Endothelial cell of umbilical vein (primary cell): ENCODE measurements around the gene CCNG2. TPM values are rescaled to one million over a fixed set of nuclear protein-coding genes. Genes with fewer than 3 reads are reported as not detected.

Experiments
- BruUV-seq: library from RNA; stranded (reverse); fragments of 400-500 nt; replicated peaks from 2 replicates; lab custom pipeline; 2021; lab: Mats Ljungman, UMichigan
- CTCF ChIA-PET: fragments of 300-600, 350-600 bp; sonication (Branson Sonifier 250); formaldehyde crosslinking; loops from one replicate; lab custom pipeline; 2021; ENCODE audit warnings: antibody characterized with exemption, inconsistent platforms; lab: Charles Lee
- POLR2A ChIA-PET: fragments of 300-600, 350-600 bp; sonication (Branson Sonifier 250); formaldehyde crosslinking; loops from one replicate; lab custom pipeline; 2021; ENCODE audit warnings: antibody characterized with exemption, inconsistent platforms; lab: Charles Lee
- DNase-seq: peaks from one replicate; pipeline ENCODE4 v3.0.0-alpha.2; 2011; ENCODE audit warnings: low read depth, low spot score
- FAIRE-seq: peaks from 2 replicates; lab custom pipeline; 2011; peaks lifted over from hg19 to GRCh38; lab: Jason Lieb, UNC
- H2AFZ ChIP-seq: 2 replicates; pipeline ENCODE4 v1.6.0; 2012; ENCODE audit warnings: low read depth, low read length, control low read depth, inconsistent platforms
- H3K27ac ChIP-seq: 2 replicates; pipeline ENCODE4 v1.5.1; 2011; ENCODE audit warnings: low read depth, mild to moderate bottlenecking, control low read depth, low read length, moderate library complexity; ENCODE audit not compliant: insufficient read depth
- H3K27me3 ChIP-seq, 2 experiments: 2 replicates each; pipeline versions ENCODE4 v1.6.0 to v1.6.1; 2011; ENCODE audit warnings: low read length in 2 of 2, mixed read lengths in 1 of 2; ENCODE audit not compliant: control insufficient read depth in 2 of 2, insufficient read depth in 2 of 2
- H3K36me3 ChIP-seq, 2 experiments: 2 replicates in 1 of 2; 3 replicates in 1 of 2; pipeline ENCODE4 v1.5.1; 2011; ENCODE audit warnings: low read length in 2 of 2, mild to moderate bottlenecking in 1 of 2, moderate library complexity in 1 of 2; ENCODE audit not compliant: control insufficient read depth in 2 of 2, insufficient read depth in 2 of 2; ENCODE audit errors: extremely low read depth in 1 of 2
- H3K4me1 ChIP-seq: 3 replicates; pipeline ENCODE4 v1.5.1; 2011; ENCODE audit warnings: mild to moderate bottlenecking, low read length; ENCODE audit not compliant: control insufficient read depth, insufficient read depth; ENCODE audit errors: extremely low read depth
- H3K4me2 ChIP-seq: 2 replicates; pipeline ENCODE4 v1.6.1; 2011; ENCODE audit warnings: low read length, control low read depth, mixed read lengths; ENCODE audit not compliant: insufficient read depth
- H3K4me3 ChIP-seq, 3 experiments: fragments of 200-600 bp in 1 of 3; sonication (generic), shearing (Covaris generic) in 1 of 3; replicated peaks in 1 of 3; 2 replicates each; pipeline ENCODE4 v1.5.1; 2011 to 2016; ENCODE audit warnings: control low read depth in 3 of 3, low read length in 3 of 3, mild to moderate bottlenecking in 2 of 3, inconsistent platforms in 1 of 3, low read depth in 1 of 3, moderate library complexity in 1 of 3; ENCODE audit not compliant: insufficient read depth in 1 of 3
- H3K79me2 ChIP-seq: 2 replicates; pipeline ENCODE4 v1.6.0; 2012; ENCODE audit warnings: low read length, inconsistent platforms; ENCODE audit not compliant: control insufficient read depth, insufficient read depth
- H3K9ac ChIP-seq: replicated peaks from 2 replicates; pipeline ENCODE3; 2011; ENCODE audit warnings: low read length, control low read depth; ENCODE audit not compliant: insufficient read depth; ENCODE audit errors: extremely low read depth
- H3K9me1 ChIP-seq: replicated peaks from 3 replicates; pipeline ENCODE4 v1.6.0; 2011; ENCODE audit warnings: mild to moderate bottlenecking, low read length; ENCODE audit not compliant: control insufficient read depth, insufficient read depth; ENCODE audit errors: extremely low read depth
- H3K9me3 ChIP-seq: replicated peaks from 2 replicates; pipeline ENCODE4 v1.5.1; 2012; ENCODE audit warnings: low read length, inconsistent platforms; ENCODE audit not compliant: control insufficient read depth, insufficient read depth
- H4K20me1 ChIP-seq: replicated peaks from 2 replicates; pipeline ENCODE3; 2011; ENCODE audit warnings: mild to moderate bottlenecking, low read length; ENCODE audit not compliant: control insufficient read depth, insufficient read depth; ENCODE audit errors: extremely low read depth
- EZH2 ChIP-seq: IDR thresholded peaks from 2 replicates; pipeline ENCODE4 v1.6.1; 2012; ENCODE audit warnings: borderline replicate concordance, low read depth, mild to moderate bottlenecking, moderate library complexity, low read length, inconsistent platforms; ENCODE audit not compliant: severe bottlenecking
- FOS ChIP-seq: IDR thresholded peaks from 2 replicates; pipeline ENCODE4 v1.6.1; 2011; ENCODE audit warnings: mild to moderate bottlenecking, low read length, moderate library complexity, borderline replicate concordance; ENCODE audit not compliant: insufficient read depth
- GATA2 ChIP-seq: IDR thresholded peaks from 2 replicates; pipeline ENCODE4 v1.7.0; 2011; ENCODE audit warnings: low read depth, mild to moderate bottlenecking, moderate library complexity, mixed read lengths, low read length; ENCODE audit not compliant: insufficient read length, insufficient read depth
- JUN ChIP-seq: IDR thresholded peaks from 2 replicates; pipeline ENCODE4 v1.6.1; 2011; ENCODE audit warnings: borderline replicate concordance, low read depth; ENCODE audit not compliant: insufficient read length, insufficient read depth
- MAX ChIP-seq: IDR thresholded peaks from 2 replicates; pipeline ENCODE4 v1.6.1; 2011; ENCODE audit not compliant: insufficient read depth, insufficient read length
- MYC ChIP-seq: IDR thresholded peaks from one replicate; pipeline ENCODE4 v1.6.1; 2011; ENCODE audit warnings: mild to moderate bottlenecking, low read depth, low read length
- POLR2A ChIP-seq: IDR thresholded peaks from 2 replicates; pipeline ENCODE4 v1.6.1; 2012; ENCODE audit warnings: low read depth, mild to moderate bottlenecking, control low read depth, low read length
- POLR2AphosphoS5 ChIP-seq: IDR thresholded peaks from 2 replicates; pipeline ENCODE4 v1.6.1; 2012; ENCODE audit warnings: low read depth, mild to moderate bottlenecking, control low read depth, low read length, moderate library complexity; ENCODE audit not compliant: insufficient read depth
- dilution Hi-C: fragments of 300-500 bp; cut with MboI; formaldehyde crosslinking; loops from one replicate; pipeline ENCODE4 v1.15.0; 2019; ENCODE audit warnings: low sequenced_read_pairs; ENCODE audit not compliant: extremely low pct_ligation_motif_present
- intact Hi-C: fragments of 100-400 bp; cut with micrococcal nuclease; formaldehyde crosslinking; loops from one replicate; pipeline ENCODE4 v1.10.0; 2022
- polyA plus RNA-seq, 4 experiments: library from polyadenylated mRNA; depleted of rRNA in 3 of 4; stranded (reverse) in 3 of 4; unstranded in 1 of 4; fragments of >200 nt; gene quantifications; 2 replicates each; pipeline versions ENCODE4 v1.2.1 to v1.2.3, GENCODE V29; 2011 to 2012; ENCODE audit warnings: missing spikeins in 1 of 4
- total RNA-seq: library from RNA; stranded (reverse); gene quantifications from 2 replicates; pipeline ENCODE4 v1.2.3, GENCODE V29; 2021
- TF ChIP-seq, protein P1 (sequence below), 2 donors: IDR thresholded peaks; 1 replicate in 1 of 2; 2 replicates in 1 of 2; pipeline ENCODE4 v1.5.1; 2011; ENCODE audit warnings: low read length in 2 of 2, mild to moderate bottlenecking in 2 of 2, moderate library complexity in 2 of 2, control low read depth in 1 of 2, inconsistent platforms in 1 of 2, low read depth in 1 of 2; ENCODE audit not compliant: insufficient read depth in 1 of 2; ENCODE audit errors: extremely low read depth in 1 of 2

The CCNG2 gene
- total and polyA plus RNA-seq, 2 donors (not counting 3 experiments of a cell fraction or from before 2014, with no cell fraction given), result 7.9 to 28.3 TPM

DNA sequence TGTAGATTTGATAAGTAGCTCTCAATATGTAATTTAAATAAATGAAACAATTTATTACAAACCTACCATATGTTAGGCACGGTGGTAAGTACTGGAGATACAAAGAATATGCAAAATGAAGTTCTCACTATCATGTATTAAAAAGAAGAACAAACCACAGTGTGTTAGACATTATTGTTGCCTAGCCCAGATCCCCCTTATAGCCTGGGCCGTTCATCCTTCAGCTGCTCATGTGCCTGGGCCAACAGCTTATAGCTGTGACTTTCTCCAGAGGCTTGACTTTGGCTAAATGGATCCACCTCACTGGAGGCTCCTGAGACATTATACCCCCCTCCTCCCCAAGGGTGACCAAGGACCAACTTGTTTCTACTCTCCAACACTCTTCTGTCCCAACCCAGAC lies 29.8 kb upstream of the CCNG2 start:
- BruUV-seq, result no TSS peak
- H3K9me3 ChIP-seq, result no peaks in the 10 kb centered on the region
- dilution Hi-C loops (no loop called here), intact Hi-C loops (no loop called here)
- H3K4me3 ChIP-seq, result no peak overlapping the region
- ChIA-PET POLR2A (no interaction called here), CTCF (interaction anchor here (1.1 to 3.2 kb wide), 3 partner anchors 30 to 67 kb away, joined by 3 to 20 read pairs (median 3); no protein-coding TSS in a partner anchor)
- H3K4me2 ChIP-seq, result no peak overlapping the region
- H3K9me1 ChIP-seq, result no peaks in the 10 kb centered on the region
- H3K4me1 ChIP-seq, result no peaks in the 10 kb centered on the region
- H2AFZ ChIP-seq, result no peak overlapping the region
- TF ChIP-seq GATA2, result no peak
- no peak for TF ChIP-seq FOS
- no peak for TF ChIP-seq JUN
- TF ChIP-seq MAX, result no peak
- TF ChIP-seq, protein P1, sequence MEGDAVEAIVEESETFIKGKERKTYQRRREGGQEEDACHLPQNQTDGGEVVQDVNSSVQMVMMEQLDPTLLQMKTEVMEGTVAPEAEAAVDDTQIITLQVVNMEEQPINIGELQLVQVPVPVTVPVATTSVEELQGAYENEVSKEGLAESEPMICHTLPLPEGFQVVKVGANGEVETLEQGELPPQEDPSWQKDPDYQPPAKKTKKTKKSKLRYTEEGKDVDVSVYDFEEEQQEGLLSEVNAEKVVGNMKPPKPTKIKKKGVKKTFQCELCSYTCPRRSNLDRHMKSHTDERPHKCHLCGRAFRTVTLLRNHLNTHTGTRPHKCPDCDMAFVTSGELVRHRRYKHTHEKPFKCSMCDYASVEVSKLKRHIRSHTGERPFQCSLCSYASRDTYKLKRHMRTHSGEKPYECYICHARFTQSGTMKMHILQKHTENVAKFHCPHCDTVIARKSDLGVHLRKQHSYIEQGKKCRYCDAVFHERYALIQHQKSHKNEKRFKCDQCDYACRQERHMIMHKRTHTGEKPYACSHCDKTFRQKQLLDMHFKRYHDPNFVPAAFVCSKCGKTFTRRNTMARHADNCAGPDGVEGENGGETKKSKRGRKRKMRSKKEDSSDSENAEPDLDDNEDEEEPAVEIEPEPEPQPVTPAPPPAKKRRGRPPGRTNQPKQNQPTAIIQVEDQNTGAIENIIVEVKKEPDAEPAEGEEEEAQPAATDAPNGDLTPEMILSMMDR (IDR thresholded peaks at IDR 0.05; ENCODE audit: extremely low read depth in 1 of 2, insufficient read depth in 1 of 2, low read depth in 1 of 2, low read length in 2 of 2), result no peak
- no peak for TF ChIP-seq POLR2AphosphoS5
- TF ChIP-seq EZH2, result no peak
- TF ChIP-seq POLR2A, result no peak
- no peak for TF ChIP-seq MYC
- DNase-seq (no peak), FAIRE-seq (no peak)
- no peak overlapping the region for H3K27ac ChIP-seq
- H3K27me3 ChIP-seq, result peaks cover 30% of the 10 kb centered on the region in 2 experiments
- no peaks in the 10 kb centered on the region for H3K36me3 ChIP-seq
- no peak overlapping the region for H3K9ac ChIP-seq
- no peaks in the 10 kb centered on the region for H3K79me2 ChIP-seq
- no peaks in the 10 kb centered on the region for H4K20me1 ChIP-seq
